ENCODE data around the gene CPNE7.

CPNE7 gene

DNA sequence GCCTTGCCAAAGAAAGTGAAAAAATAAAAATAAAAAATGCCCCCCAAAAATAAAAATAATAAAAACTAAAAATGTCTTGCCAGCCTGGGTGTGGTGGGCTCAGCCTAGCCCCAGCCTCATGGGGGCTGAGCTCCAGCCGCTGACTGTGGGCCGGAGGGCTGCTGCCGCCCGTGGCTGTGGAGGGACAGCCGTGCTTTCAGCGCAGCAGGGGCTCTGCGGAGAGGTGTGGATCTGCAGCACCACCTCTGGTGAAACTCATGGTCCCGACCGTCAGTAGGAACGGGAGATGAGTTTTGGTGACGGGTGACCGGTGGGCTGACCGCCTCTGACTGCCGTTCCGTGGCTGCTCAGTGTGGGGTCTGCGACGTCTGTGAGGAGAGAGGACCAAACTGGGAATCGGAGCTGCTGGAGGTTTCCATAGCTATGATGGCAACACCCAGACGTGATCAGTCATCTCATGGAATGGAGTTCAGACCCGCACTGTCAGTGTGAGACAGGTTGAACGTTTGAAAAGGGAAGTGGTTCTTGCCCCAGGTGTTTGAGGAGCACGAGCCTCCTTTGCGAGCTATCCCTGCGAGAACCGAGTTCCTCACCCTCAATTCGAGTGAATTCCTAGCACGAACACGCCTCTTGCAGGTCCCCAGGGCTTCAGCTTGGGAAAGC lies 27.1 kb upstream of the CPNE7 start:
- H4K20me1 ChIP-seq (ENCODE audit: insufficient read depth, low read length): no peaks in the 10 kb centered on the region

DNA sequence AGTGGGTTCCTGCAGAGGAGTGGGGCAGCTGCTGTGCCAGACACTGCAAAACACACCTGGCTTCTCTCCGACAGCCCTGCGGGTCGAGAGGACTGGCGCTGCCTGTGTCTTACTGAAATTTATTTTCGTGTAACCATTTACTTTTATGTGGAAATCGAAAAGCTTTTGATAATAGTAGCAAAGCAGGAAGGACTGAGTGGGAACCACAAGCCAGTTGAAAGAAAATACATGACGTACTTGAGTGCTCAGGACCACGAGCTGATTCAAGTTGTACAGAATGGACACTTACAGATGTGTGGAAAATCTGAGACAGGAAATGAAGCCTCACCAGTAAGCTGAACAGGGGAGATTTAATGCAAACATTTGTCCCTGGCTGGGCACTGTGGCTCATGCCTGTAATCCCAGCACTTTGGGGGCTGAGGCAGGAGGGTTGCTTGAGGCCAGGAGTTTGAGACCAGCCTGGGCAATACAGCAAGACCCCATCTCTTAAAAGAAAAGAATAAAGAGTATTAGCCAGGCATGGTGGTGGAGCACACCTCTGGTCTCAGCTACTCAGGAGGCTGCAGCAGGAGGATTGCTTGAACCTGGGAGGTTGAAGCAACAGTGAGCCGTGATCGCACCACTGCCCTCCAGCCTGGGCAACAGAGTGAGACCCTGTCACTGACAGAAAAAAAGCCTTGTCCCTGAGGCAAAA lies 26.4 kb upstream of the CPNE7 start:
- no peaks in the 10 kb centered on the region for H4K20me1 ChIP-seq (ENCODE audit: insufficient read depth, low read length)
- H3K4me1 ChIP-seq (ENCODE audit: low read length): no peaks in the 10 kb centered on the region
- H3K9ac ChIP-seq (ENCODE audit: low read length): no peak overlapping the region
- no peak overlapping the region for H3K4me3 ChIP-seq (ENCODE audit: low read length)
- H3K4me2 ChIP-seq (ENCODE audit: low read length): no peak overlapping the region
- no peaks in the 10 kb centered on the region for H3K9me3 ChIP-seq (ENCODE audit: insufficient read depth, low read length)
- H3K79me2 ChIP-seq (ENCODE audit: low read length): no peaks in the 10 kb centered on the region
- H3K36me3 ChIP-seq (replicated peaks; ENCODE audit: low read depth, low read length): peaks cover 16% of the 10 kb centered on the region
- H2AFZ ChIP-seq (ENCODE audit: low read depth, low read length): no peak overlapping the region
- H3K27me3 ChIP-seq (ENCODE audit: low read depth, low read length): no peaks in the 10 kb centered on the region
- H3K27ac ChIP-seq (ENCODE audit: low read length): no peak overlapping the region
- TF ChIP-seq EZH2phosphoT487 (IDR thresholded peaks at IDR 0.05; ENCODE audit: low read depth): no peak
- TF ChIP-seq, protein P1, sequence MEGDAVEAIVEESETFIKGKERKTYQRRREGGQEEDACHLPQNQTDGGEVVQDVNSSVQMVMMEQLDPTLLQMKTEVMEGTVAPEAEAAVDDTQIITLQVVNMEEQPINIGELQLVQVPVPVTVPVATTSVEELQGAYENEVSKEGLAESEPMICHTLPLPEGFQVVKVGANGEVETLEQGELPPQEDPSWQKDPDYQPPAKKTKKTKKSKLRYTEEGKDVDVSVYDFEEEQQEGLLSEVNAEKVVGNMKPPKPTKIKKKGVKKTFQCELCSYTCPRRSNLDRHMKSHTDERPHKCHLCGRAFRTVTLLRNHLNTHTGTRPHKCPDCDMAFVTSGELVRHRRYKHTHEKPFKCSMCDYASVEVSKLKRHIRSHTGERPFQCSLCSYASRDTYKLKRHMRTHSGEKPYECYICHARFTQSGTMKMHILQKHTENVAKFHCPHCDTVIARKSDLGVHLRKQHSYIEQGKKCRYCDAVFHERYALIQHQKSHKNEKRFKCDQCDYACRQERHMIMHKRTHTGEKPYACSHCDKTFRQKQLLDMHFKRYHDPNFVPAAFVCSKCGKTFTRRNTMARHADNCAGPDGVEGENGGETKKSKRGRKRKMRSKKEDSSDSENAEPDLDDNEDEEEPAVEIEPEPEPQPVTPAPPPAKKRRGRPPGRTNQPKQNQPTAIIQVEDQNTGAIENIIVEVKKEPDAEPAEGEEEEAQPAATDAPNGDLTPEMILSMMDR (IDR thresholded peaks at IDR 0.05; ENCODE audit: low read depth, low read length): no peak

More for the DNA sequence above, 27.1 kb upstream of the CPNE7 start:
- no peak for TF ChIP-seq EZH2phosphoT487 (IDR thresholded peaks at IDR 0.05; ENCODE audit: low read depth)
- TF ChIP-seq, protein P1 (IDR thresholded peaks at IDR 0.05; ENCODE audit: low read depth, low read length): no peak
- H3K4me1 ChIP-seq (ENCODE audit: low read length): no peaks in the 10 kb centered on the region
- no peaks in the 10 kb centered on the region for H3K27me3 ChIP-seq (ENCODE audit: low read depth, low read length)
- H3K9ac ChIP-seq (ENCODE audit: low read length): no peak overlapping the region
- no peaks in the 10 kb centered on the region for H3K9me3 ChIP-seq (ENCODE audit: insufficient read depth, low read length)
- no peak overlapping the region for H2AFZ ChIP-seq (ENCODE audit: low read depth, low read length)
- H3K79me2 ChIP-seq (ENCODE audit: low read length): no peaks in the 10 kb centered on the region
- H3K27ac ChIP-seq (ENCODE audit: low read length): no peak overlapping the region
- H3K36me3 ChIP-seq (replicated peaks; ENCODE audit: low read depth, low read length): peaks cover 18% of the 10 kb centered on the region
- H3K4me3 ChIP-seq (ENCODE audit: low read length): no peak overlapping the region
- no peak overlapping the region for H3K4me2 ChIP-seq (ENCODE audit: low read length)

DNA sequence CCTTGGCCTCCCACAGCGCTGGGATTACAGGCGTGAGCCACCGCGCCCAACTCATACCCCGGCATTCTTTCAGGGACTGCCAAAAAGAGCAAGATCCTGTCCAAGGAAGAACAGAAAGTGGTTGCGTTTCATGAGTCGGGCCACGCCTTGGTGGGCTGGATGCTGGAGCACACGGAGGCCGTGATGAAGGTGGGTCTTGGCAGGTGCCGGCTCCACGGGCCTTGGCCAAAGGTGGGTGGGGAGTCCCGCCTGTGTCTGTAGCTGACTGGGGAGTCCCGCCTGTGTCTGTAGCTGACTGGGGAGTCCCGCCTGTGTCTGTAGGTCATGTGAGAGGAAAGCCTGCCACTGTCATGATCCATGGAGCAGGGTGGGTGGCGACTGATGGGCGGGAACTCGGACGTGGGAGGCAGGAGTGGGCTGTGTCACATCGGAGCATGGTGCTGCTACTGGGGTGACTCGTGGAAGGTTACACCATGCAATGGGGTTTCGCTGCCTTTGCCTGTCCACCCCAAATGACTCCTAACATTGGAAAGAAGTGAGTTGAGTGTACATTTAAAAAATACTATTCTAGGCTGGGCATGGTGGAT lies 25.0 kb upstream of the CPNE7 start:
- Histone ChIP-seq H3K4me2 (ENCODE audit: low read length) (no peak overlapping the region), H3K4me3 (ENCODE audit: low read length) (no peak overlapping the region), H3K27ac (ENCODE audit: low read length) (no peak overlapping the region), H3K4me1 (ENCODE audit: low read length) (no peaks in the 10 kb centered on the region), H3K36me3 (replicated peaks; ENCODE audit: low read depth, low read length) (peaks cover 16% of the 10 kb centered on the region), H3K9ac (ENCODE audit: low read length) (no peak overlapping the region), H2AFZ (ENCODE audit: low read depth, low read length) (no peak overlapping the region), H3K79me2 (ENCODE audit: low read length) (no peaks in the 10 kb centered on the region), H3K27me3 (ENCODE audit: low read depth, low read length) (no peaks in the 10 kb centered on the region), H4K20me1 (ENCODE audit: insufficient read depth, low read length) (no peaks in the 10 kb centered on the region), H3K9me3 (ENCODE audit: insufficient read depth, low read length) (no peaks in the 10 kb centered on the region)
- no peak for TF ChIP-seq EZH2phosphoT487 (IDR thresholded peaks at IDR 0.05; ENCODE audit: low read depth)
- TF ChIP-seq, protein P1 (IDR thresholded peaks at IDR 0.05; ENCODE audit: low read depth, low read length): no peak

DNA sequence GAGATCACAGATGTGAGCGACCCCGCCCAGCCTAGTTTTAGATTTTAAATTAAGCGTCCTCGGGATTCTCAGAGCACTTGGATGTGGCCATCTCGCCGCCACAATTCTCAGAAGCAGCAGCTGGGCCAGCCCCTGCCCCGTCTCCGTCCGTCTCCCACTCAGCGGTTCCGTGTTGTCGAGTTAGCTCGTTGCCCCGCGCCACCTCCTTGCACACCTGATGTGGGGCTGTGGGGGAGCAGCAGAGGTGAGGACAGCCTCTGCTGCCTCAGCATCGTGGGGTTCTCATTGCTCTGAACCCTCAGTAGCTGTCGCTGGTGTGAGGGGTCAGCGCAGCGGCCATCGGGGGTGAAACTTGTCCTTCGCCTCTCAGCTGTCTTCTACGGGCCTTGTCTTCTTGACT lies 23.2 kb upstream of the CPNE7 start:
- no peak overlapping the region for H3K4me3 ChIP-seq (ENCODE audit: low read length)
- no peak overlapping the region for H3K9ac ChIP-seq (ENCODE audit: low read length)
- H4K20me1 ChIP-seq (ENCODE audit: insufficient read depth, low read length): no peaks in the 10 kb centered on the region
- TF ChIP-seq, protein P1 (IDR thresholded peaks at IDR 0.05; ENCODE audit: low read depth, low read length): no peak
- no peak for TF ChIP-seq EZH2phosphoT487 (IDR thresholded peaks at IDR 0.05; ENCODE audit: low read depth)
- H3K36me3 ChIP-seq (replicated peaks; ENCODE audit: low read depth, low read length): peaks cover 14% of the 10 kb centered on the region
- H2AFZ ChIP-seq (ENCODE audit: low read depth, low read length): no peak overlapping the region
- H3K4me2 ChIP-seq (ENCODE audit: low read length): no peak overlapping the region
- H3K27ac ChIP-seq (ENCODE audit: low read length): no peak overlapping the region
- H3K79me2 ChIP-seq (ENCODE audit: low read length): no peaks in the 10 kb centered on the region
- no peaks in the 10 kb centered on the region for H3K4me1 ChIP-seq (ENCODE audit: low read length)
- no peaks in the 10 kb centered on the region for H3K27me3 ChIP-seq (ENCODE audit: low read depth, low read length)
- no peaks in the 10 kb centered on the region for H3K9me3 ChIP-seq (ENCODE audit: insufficient read depth, low read length)
